Endothelial cell of umbilical vein (primary cell): ENCODE results near the gene GOLGA6A.
"Not testable (repeated sequence)": the region's sequence is repeated elsewhere in the genome, so short reads cannot be mapped to it uniquely, and the experiment has no call there.

Experiments
- CTCF ChIP-seq, 2 donors: IDR thresholded peaks; 1 replicate in 1 of 2; 2 replicates in 1 of 2; pipeline ENCODE4 v1.5.1; 2011; ENCODE audit warnings: low read length in 2 of 2, mild to moderate bottlenecking in 2 of 2, moderate library complexity in 2 of 2, control low read depth in 1 of 2, inconsistent platforms in 1 of 2, low read depth in 1 of 2; ENCODE audit not compliant: insufficient read depth in 1 of 2; ENCODE audit errors: extremely low read depth in 1 of 2
- EZH2 ChIP-seq: IDR thresholded peaks from 2 replicates; pipeline ENCODE4 v1.6.1; 2012; ENCODE audit warnings: borderline replicate concordance, low read depth, mild to moderate bottlenecking, moderate library complexity, low read length, inconsistent platforms; ENCODE audit not compliant: severe bottlenecking
- FOS ChIP-seq: IDR thresholded peaks from 2 replicates; pipeline ENCODE4 v1.6.1; 2011; ENCODE audit warnings: mild to moderate bottlenecking, low read length, moderate library complexity, borderline replicate concordance; ENCODE audit not compliant: insufficient read depth
- JUN ChIP-seq: IDR thresholded peaks from 2 replicates; pipeline ENCODE4 v1.6.1; 2011; ENCODE audit warnings: borderline replicate concordance, low read depth; ENCODE audit not compliant: insufficient read length, insufficient read depth
- POLR2A ChIP-seq: IDR thresholded peaks from 2 replicates; pipeline ENCODE4 v1.6.1; 2012; ENCODE audit warnings: low read depth, mild to moderate bottlenecking, control low read depth, low read length
- POLR2AphosphoS5 ChIP-seq: IDR thresholded peaks from 2 replicates; pipeline ENCODE4 v1.6.1; 2012; ENCODE audit warnings: low read depth, mild to moderate bottlenecking, control low read depth, low read length, moderate library complexity; ENCODE audit not compliant: insufficient read depth
- TF ChIP-seq, protein P1 (sequence below): IDR thresholded peaks from 2 replicates; pipeline ENCODE4 v1.6.1; 2011; ENCODE audit not compliant: insufficient read depth, insufficient read length

DNA sequence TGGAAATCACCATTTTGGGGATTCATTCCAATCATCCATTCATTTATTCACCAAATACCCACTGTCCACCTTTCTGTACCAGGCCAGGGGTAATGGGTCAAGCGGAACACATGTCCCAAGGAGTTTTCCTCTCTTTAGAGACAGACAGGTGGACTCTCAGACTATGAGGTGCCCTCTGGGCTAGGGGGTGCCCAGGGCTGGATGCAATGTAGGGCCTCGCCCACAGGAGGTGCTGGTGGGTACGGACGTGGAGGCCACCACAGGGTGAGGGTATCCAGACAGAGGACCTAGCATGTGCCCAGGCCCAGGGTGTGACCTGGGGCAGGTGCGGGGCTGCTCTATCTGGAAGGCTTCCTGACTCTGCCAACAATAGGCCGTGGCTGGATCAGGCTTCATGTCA, 26.3 kb upstream of the GOLGA6A start:
- TF ChIP-seq, protein P1, sequence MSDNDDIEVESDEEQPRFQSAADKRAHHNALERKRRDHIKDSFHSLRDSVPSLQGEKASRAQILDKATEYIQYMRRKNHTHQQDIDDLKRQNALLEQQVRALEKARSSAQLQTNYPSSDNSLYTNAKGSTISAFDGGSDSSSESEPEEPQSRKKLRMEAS, result not testable (repeated sequence)
- peak in 1 of 2 donors; percentile 3 for TF ChIP-seq CTCF (IDR thresholded peaks at IDR 0.05; ENCODE audit: extremely low read depth in 1 of 2, insufficient read depth in 1 of 2, low read depth in 1 of 2, low read length in 2 of 2)
- not testable (repeated sequence) for TF ChIP-seq JUN, FOS, POLR2A, EZH2, POLR2AphosphoS5
